Osteoblast (primary cell): ENCODE results near the gene MAN2A1. TPM values are rescaled to one million over a fixed set of nuclear protein-coding genes. Genes with fewer than 3 reads are reported as not detected.

Experiments
- DNase-seq: peaks from one replicate; pipeline ENCODE4 v3.0.0; 2011; ENCODE audit warnings: low spot score, mixed read lengths; ENCODE audit not compliant: insufficient read length; ENCODE audit errors: missing footprints
- H2AFZ ChIP-seq: 2 replicates; pipeline ENCODE4 v1.6.0; 2011; ENCODE audit warnings: mild to moderate bottlenecking, low read length
- H3K27ac ChIP-seq: 2 replicates; pipeline ENCODE4 v1.5.1; 2011; ENCODE audit warnings: mild to moderate bottlenecking, low read depth, low read length, moderate library complexity
- H3K27me3 ChIP-seq: 2 replicates; pipeline ENCODE4 v1.6.0; 2012; ENCODE audit warnings: mild to moderate bottlenecking, control low read depth, inconsistent platforms, low read length, moderate library complexity; ENCODE audit not compliant: insufficient read depth
- H3K36me3 ChIP-seq: 2 replicates; pipeline ENCODE4 v1.5.1; 2011; ENCODE audit warnings: mild to moderate bottlenecking, low read length, control low read depth, moderate library complexity; ENCODE audit not compliant: insufficient read depth
- H3K4me1 ChIP-seq: 2 replicates; pipeline ENCODE4 v1.5.1; 2011; ENCODE audit warnings: mild to moderate bottlenecking, low read length, control low read depth, moderate library complexity; ENCODE audit not compliant: insufficient read depth
- H3K4me2 ChIP-seq: 2 replicates; pipeline ENCODE4 v1.6.0; 2011; ENCODE audit warnings: mild to moderate bottlenecking, low read length; ENCODE audit not compliant: insufficient read depth
- H3K4me3 ChIP-seq: fragments of 200-600 bp; sonication (generic); 3 replicates; pipeline ENCODE4 v1.5.1; 2012; ENCODE audit warnings: mild to moderate bottlenecking, low read length, inconsistent platforms; ENCODE audit not compliant: insufficient read depth
- H3K79me2 ChIP-seq: 2 replicates; pipeline ENCODE4 v1.6.0; 2012; ENCODE audit warnings: mild to moderate bottlenecking, low read length, control low read depth, inconsistent platforms; ENCODE audit not compliant: insufficient read depth
- H3K9me3 ChIP-seq: 2 replicates; pipeline ENCODE4 v1.5.1; 2011; ENCODE audit warnings: low read depth, low read length, control low read depth
- H4K20me1 ChIP-seq: 2 replicates; pipeline ENCODE4 v1.6.0; 2012; ENCODE audit warnings: mild to moderate bottlenecking, low read length, control low read depth; ENCODE audit not compliant: insufficient read depth
- total RNA-seq: library from RNA; depleted of rRNA; stranded (reverse); fragments of >200 nt; gene quantifications from 2 replicates; pipeline ENCODE4 v1.2.3, GENCODE V29; 2012
- TF ChIP-seq, protein P1 (sequence below): IDR thresholded peaks from 2 replicates; pipeline ENCODE4 v1.5.1; 2011; ENCODE audit warnings: mild to moderate bottlenecking, low read depth, low read length, moderate library complexity; ENCODE audit errors: extremely low read depth

Gene MAN2A1
- total RNA-seq, 1 donor: 81.8 TPM

DNA sequence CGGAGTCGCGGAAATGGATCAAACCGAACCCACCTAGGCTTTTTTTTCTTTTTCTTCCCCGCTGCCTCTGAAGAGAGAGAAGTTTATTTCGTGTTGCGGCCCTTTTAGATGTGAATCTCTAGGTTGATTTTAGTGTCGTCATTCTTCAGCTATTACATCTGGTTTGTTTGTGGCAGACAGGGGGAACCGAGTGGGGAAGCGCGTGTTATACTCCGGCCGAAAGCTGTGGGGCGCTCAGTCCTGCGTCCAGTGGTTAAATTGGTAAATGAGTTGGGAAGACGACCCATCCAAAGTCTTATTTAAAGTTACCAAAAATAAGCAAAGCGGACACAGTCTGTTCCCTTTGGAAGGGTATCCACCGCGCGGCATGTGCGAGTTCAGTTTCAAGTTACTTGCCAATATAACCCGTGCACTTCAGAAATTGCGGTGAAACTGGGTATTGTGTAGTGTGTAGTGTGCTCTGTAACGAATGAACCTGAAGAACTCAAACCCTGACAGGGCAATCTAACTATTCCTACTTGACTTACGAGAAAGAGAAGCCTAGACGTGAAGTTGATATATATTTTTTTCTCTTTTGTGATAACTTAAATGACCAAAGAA is 1.3 kb downstream of the MAN2A1 start:
- Histone ChIP-seq H4K20me1 (peaks cover 7% of the 10 kb centered on the region), H3K4me1 (peaks cover 26% of the 10 kb centered on the region), H3K4me2 (peak overlapping the region; percentile 86), H2AFZ (peak overlapping the region; percentile 83), H3K4me3 (peak overlapping the region; percentile 89), H3K27me3 (no peaks in the 10 kb centered on the region), H3K36me3 (no peaks in the 10 kb centered on the region), H3K79me2 (peaks cover 57% of the 10 kb centered on the region), H3K9me3 (peaks cover 5% of the 10 kb centered on the region), H3K27ac (peak overlapping the region; percentile 18)
- TF ChIP-seq, protein P1, sequence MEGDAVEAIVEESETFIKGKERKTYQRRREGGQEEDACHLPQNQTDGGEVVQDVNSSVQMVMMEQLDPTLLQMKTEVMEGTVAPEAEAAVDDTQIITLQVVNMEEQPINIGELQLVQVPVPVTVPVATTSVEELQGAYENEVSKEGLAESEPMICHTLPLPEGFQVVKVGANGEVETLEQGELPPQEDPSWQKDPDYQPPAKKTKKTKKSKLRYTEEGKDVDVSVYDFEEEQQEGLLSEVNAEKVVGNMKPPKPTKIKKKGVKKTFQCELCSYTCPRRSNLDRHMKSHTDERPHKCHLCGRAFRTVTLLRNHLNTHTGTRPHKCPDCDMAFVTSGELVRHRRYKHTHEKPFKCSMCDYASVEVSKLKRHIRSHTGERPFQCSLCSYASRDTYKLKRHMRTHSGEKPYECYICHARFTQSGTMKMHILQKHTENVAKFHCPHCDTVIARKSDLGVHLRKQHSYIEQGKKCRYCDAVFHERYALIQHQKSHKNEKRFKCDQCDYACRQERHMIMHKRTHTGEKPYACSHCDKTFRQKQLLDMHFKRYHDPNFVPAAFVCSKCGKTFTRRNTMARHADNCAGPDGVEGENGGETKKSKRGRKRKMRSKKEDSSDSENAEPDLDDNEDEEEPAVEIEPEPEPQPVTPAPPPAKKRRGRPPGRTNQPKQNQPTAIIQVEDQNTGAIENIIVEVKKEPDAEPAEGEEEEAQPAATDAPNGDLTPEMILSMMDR: peak; percentile 80
- peak; percentile 95 for DNase-seq

DNA sequence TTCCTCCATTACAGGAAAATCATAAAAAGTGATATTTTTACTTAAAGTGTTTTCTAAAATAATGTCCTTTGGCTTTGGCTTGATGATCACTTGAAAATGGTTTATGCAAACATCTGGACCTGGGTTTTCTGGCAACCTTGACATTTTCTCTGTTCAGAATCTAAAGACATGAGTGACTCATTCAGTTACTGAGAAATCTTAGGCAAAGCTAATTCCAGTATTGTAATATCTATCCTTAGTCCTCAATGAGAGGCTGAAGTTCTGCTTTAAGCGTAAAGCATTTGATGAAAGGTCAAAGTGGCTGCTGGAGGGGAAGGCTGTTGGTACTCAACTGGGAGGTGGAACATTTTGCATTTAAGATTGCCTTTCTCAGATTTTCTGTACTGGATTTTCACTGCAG is 2.3 kb downstream of the MAN2A1 start:
- Histone ChIP-seq H3K79me2 (peaks cover 66% of the 10 kb centered on the region), H3K27me3 (no peaks in the 10 kb centered on the region), H3K27ac (no peak overlapping the region), H3K4me3 (no peak overlapping the region), H3K36me3 (no peaks in the 10 kb centered on the region), H3K4me2 (peak overlapping the region; percentile 86), H4K20me1 (peaks cover 7% of the 10 kb centered on the region), H2AFZ (no peak overlapping the region), H3K4me1 (peaks cover 26% of the 10 kb centered on the region), H3K9me3 (peaks cover 5% of the 10 kb centered on the region)
- TF ChIP-seq, protein P1: no peak
- DNase-seq: peak; percentile 66

DNA sequence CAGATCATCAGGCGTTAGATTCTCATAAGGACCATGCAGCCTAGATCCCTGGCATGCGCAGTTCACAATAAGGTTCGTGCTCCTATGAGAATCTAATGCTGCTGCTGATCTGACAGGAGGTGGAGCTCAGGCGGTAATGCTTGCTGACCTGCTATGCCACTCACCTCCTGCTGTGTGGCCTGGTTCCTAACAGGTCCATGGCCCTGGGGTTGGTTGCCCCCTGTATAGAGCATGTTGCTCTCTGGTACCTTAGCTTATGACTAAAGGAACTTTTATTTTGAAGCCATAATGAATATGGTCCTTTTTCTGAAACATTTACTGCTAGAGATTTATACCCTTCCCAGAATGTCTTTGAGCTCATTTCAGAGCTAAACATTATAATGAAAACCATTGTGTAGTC is 3.1 kb downstream of the MAN2A1 start:
- Histone ChIP-seq H3K27me3 (no peaks in the 10 kb centered on the region), H4K20me1 (peaks cover 7% of the 10 kb centered on the region), H3K4me3 (no peak overlapping the region), H3K79me2 (peaks cover 74% of the 10 kb centered on the region), H3K4me1 (peaks cover 26% of the 10 kb centered on the region), H3K4me2 (no peak overlapping the region), H3K9me3 (peaks cover 5% of the 10 kb centered on the region), H2AFZ (no peak overlapping the region), H3K27ac (no peak overlapping the region), H3K36me3 (no peaks in the 10 kb centered on the region)
- no peak for DNase-seq
- TF ChIP-seq, protein P1: no peak

GRCh38 chr5:109693535-109694400 is 4.0 kb downstream of the MAN2A1 start:
- Histone ChIP-seq H3K4me3 (no peak overlapping the region), H3K79me2 (peaks cover 84% of the 10 kb centered on the region), H3K27me3 (no peaks in the 10 kb centered on the region), H3K36me3 (no peaks in the 10 kb centered on the region), H3K4me2 (no peak overlapping the region), H3K27ac (no peak overlapping the region), H3K4me1 (peaks cover 26% of the 10 kb centered on the region), H2AFZ (no peak overlapping the region), H3K9me3 (no peaks in the 10 kb centered on the region), H4K20me1 (peaks cover 10% of the 10 kb centered on the region)
- DNase-seq: no peak
- TF ChIP-seq, protein P1: no peak
